Muscle layer of colon (tissue), 2 donors: ENCODE results near the gene CUBN.

Experiments
- H3K27ac ChIP-seq: one replicate; pipeline ENCODE4 v1.7.0; 2013; ENCODE audit warnings: low read depth, mild to moderate bottlenecking, low read length, moderate library complexity
- H3K27me3 ChIP-seq, 2 donors: one replicate each; pipeline ENCODE4 v1.7.0; 2013; ENCODE audit warnings: low read length in 2 of 2, mild to moderate bottlenecking in 2 of 2; ENCODE audit not compliant: insufficient read depth in 2 of 2, control insufficient read depth in 1 of 2
- H3K36me3 ChIP-seq: one replicate; pipeline ENCODE4 v1.7.0; 2013; ENCODE audit warnings: mild to moderate bottlenecking, low read length; ENCODE audit not compliant: insufficient read depth
- H3K4me1 ChIP-seq: one replicate; pipeline ENCODE4 v1.7.0; 2013; ENCODE audit warnings: mild to moderate bottlenecking, low read length; ENCODE audit not compliant: insufficient read depth
- H3K4me3 ChIP-seq, 2 donors: one replicate each; pipeline ENCODE4 v1.7.0; 2013; ENCODE audit warnings: low read length in 2 of 2, low read depth in 1 of 2, mild to moderate bottlenecking in 1 of 2, moderate library complexity in 1 of 2
- H3K9ac ChIP-seq: one replicate; pipeline ENCODE4 v1.7.0; 2013; ENCODE audit warnings: low read length
- H3K9me3 ChIP-seq: one replicate; pipeline ENCODE4 v1.7.0; 2013; ENCODE audit warnings: mild to moderate bottlenecking, low read length
- donor health status: abdominal sarcoma.
- donor health status: Adenocarcinoma of cecum.

The CUBN gene

GRCh38 chr10:17031637-17032635 is 97.7 kb downstream of the CUBN start:
- no peak overlapping the region for H3K27ac ChIP-seq
- no peaks in the 10 kb centered on the region for H3K27me3 ChIP-seq
- no peak overlapping the region for H3K9ac ChIP-seq
- no peaks in the 10 kb centered on the region for H3K9me3 ChIP-seq
- no peaks in the 10 kb centered on the region for H3K4me1 ChIP-seq
- no peaks in the 10 kb centered on the region for H3K36me3 ChIP-seq
- H3K4me3 ChIP-seq: no peak overlapping the region

- Histone ChIP-seq H3K27ac (no peak overlapping the region), H3K4me1 (peaks cover 17% of the 10 kb centered on the region), H3K9me3 (no peaks in the 10 kb centered on the region), H3K36me3 (no peaks in the 10 kb centered on the region), H3K4me3 (peak overlapping the region in 1 of 2 donors; percentile 20), H3K27me3 (no peaks in the 10 kb centered on the region), H3K9ac (no peak overlapping the region)
Observed at GRCh38 chr10:17029581-17030271, 99.9 kb downstream of the CUBN start.

- Histone ChIP-seq H3K9me3 (no peaks in the 10 kb centered on the region), H3K27me3 (no peaks in the 10 kb centered on the region), H3K4me1 (peaks cover 17% of the 10 kb centered on the region), H3K9ac (no peak overlapping the region), H3K27ac (peak overlapping the region; percentile 40), H3K36me3 (no peaks in the 10 kb centered on the region), H3K4me3 (no peak overlapping the region)
Observed at GRCh38 chr10:17029239-17029580, 100.4 kb downstream of the CUBN start.

- H3K36me3 ChIP-seq: no peaks in the 10 kb centered on the region
- H3K27ac ChIP-seq: peak overlapping the region; percentile 40
- H3K4me1 ChIP-seq: peaks cover 20% of the 10 kb centered on the region
Observed at GRCh38 chr10:17028798-17029197, 100.8 kb downstream of the CUBN start.

GRCh38 chr10:17026686-17027485 is 102.7 kb downstream of the CUBN start:
- H3K36me3 ChIP-seq: no peaks in the 10 kb centered on the region
- no peaks in the 10 kb centered on the region for H3K9me3 ChIP-seq
- no peak overlapping the region for H3K27ac ChIP-seq
- no peak overlapping the region for H3K4me3 ChIP-seq
- H3K27me3 ChIP-seq: no peaks in the 10 kb centered on the region
- peaks cover 30% of the 10 kb centered on the region for H3K4me1 ChIP-seq
- no peak overlapping the region for H3K9ac ChIP-seq

More at GRCh38 chr10:17028798-17029197, 100.8 kb downstream of the CUBN start:
- no peak overlapping the region for H3K4me3 ChIP-seq
- no peak overlapping the region for H3K9ac ChIP-seq
- H3K27me3 ChIP-seq: no peaks in the 10 kb centered on the region
- no peaks in the 10 kb centered on the region for H3K9me3 ChIP-seq

GRCh38 chr10:17025444-17026295 is 103.9 kb downstream of the CUBN start:
- no peaks in the 10 kb centered on the region for H3K9me3 ChIP-seq
- no peaks in the 10 kb centered on the region for H3K36me3 ChIP-seq
- H3K4me3 ChIP-seq: no peak overlapping the region
- peaks cover 30% of the 10 kb centered on the region for H3K4me1 ChIP-seq
- no peaks in the 10 kb centered on the region for H3K27me3 ChIP-seq
- no peak overlapping the region for H3K27ac ChIP-seq
- H3K9ac ChIP-seq: no peak overlapping the region

- H3K36me3 ChIP-seq: no peaks in the 10 kb centered on the region
- H3K9ac ChIP-seq: no peak overlapping the region
- H3K4me3 ChIP-seq: no peak overlapping the region
- peaks cover 30% of the 10 kb centered on the region for H3K4me1 ChIP-seq
- H3K9me3 ChIP-seq: no peaks in the 10 kb centered on the region
- peak overlapping the region; percentile 35 for H3K27ac ChIP-seq
- no peaks in the 10 kb centered on the region for H3K27me3 ChIP-seq
Observed at GRCh38 chr10:17024461-17024860, 105.2 kb downstream of the CUBN start.

- H3K36me3 ChIP-seq: no peaks in the 10 kb centered on the region
- H3K27me3 ChIP-seq: no peaks in the 10 kb centered on the region
- peaks cover 30% of the 10 kb centered on the region for H3K4me1 ChIP-seq
- H3K4me3 ChIP-seq: no peak overlapping the region
- no peaks in the 10 kb centered on the region for H3K9me3 ChIP-seq
- H3K27ac ChIP-seq: peak overlapping the region; percentile 35
- no peak overlapping the region for H3K9ac ChIP-seq
Observed at GRCh38 chr10:17023386-17024298, 106.0 kb downstream of the CUBN start.

- H3K36me3 ChIP-seq: no peaks in the 10 kb centered on the region
- H3K4me1 ChIP-seq: peaks cover 30% of the 10 kb centered on the region
- H3K27me3 ChIP-seq: no peaks in the 10 kb centered on the region
- H3K9me3 ChIP-seq: no peaks in the 10 kb centered on the region
- H3K27ac ChIP-seq: no peak overlapping the region
- H3K9ac ChIP-seq: no peak overlapping the region
- H3K4me3 ChIP-seq: no peak overlapping the region
Observed at GRCh38 chr10:17022896-17023295, 106.7 kb downstream of the CUBN start.

GRCh38 chr10:17022466-17022825 is 107.2 kb downstream of the CUBN start:
- no peak overlapping the region for H3K27ac ChIP-seq
- H3K27me3 ChIP-seq: no peaks in the 10 kb centered on the region
- H3K4me3 ChIP-seq: no peak overlapping the region
- no peak overlapping the region for H3K9ac ChIP-seq
- peaks cover 30% of the 10 kb centered on the region for H3K4me1 ChIP-seq
- H3K9me3 ChIP-seq: no peaks in the 10 kb centered on the region
- H3K36me3 ChIP-seq: no peaks in the 10 kb centered on the region
